Right atrium auricular region (tissue), 2 donors: ENCODE measurements around the gene PACS1. TPM values are rescaled to one million over a fixed set of nuclear protein-coding genes. Genes with fewer than 3 reads are reported as not detected.

Experiments used
- DNase-seq: peaks from one replicate; pipeline ENCODE4 v3.0.0-alpha.2; 2019; ENCODE audit warnings: low spot score
- H3K27ac ChIP-seq, 2 donors: fragments of 200-600 bp; sonication (generic); 1 replicate in 1 of 2; 2 replicates in 1 of 2; pipeline ENCODE4 v1.5.1; 2016 to 2019
- H3K27me3 ChIP-seq, 2 donors: fragments of 200-600 bp; sonication (generic); one replicate each; pipeline versions ENCODE4 v1.5.1 to v1.6.0; 2017 to 2019
- H3K36me3 ChIP-seq: fragments of 200-600 bp; sonication (generic); one replicate; pipeline ENCODE4 v1.5.1; 2016
- H3K4me1 ChIP-seq, 2 donors: fragments of 200-600 bp; sonication (generic); one replicate each; pipeline versions ENCODE4 v1.5.1 to v1.6.0; 2017 to 2019
- H3K4me3 ChIP-seq, 2 donors: fragments of 200-600 bp; sonication (generic); 1 replicate in 1 of 2; 2 replicates in 1 of 2; pipeline ENCODE4 v1.5.1; 2017 to 2019; ENCODE audit warnings: mild to moderate bottlenecking in 1 of 2, moderate library complexity in 1 of 2
- H3K9me3 ChIP-seq, 2 donors: fragments of 200-600 bp; sonication (generic); one replicate each; pipeline ENCODE4 v1.5.1; 2019
- total RNA-seq, 2 donors: library from RNA; depleted of rRNA; stranded (reverse); fragments of >200 nt; gene quantifications; one replicate each; pipeline ENCODE4 v1.1.0, GENCODE V29; 2016
- TF ChIP-seq, protein P1 (sequence below), 2 donors: fragments of 200-600 bp; sonication (generic); IDR thresholded peaks; one replicate each; pipeline ENCODE4 v1.5.1; 2019; ENCODE audit warnings: antibody characterized with exemption in 2 of 2

PACS1 gene
- total RNA-seq, 2 donors from 2014 or later: 47.7 to 88.9 TPM

DNA sequence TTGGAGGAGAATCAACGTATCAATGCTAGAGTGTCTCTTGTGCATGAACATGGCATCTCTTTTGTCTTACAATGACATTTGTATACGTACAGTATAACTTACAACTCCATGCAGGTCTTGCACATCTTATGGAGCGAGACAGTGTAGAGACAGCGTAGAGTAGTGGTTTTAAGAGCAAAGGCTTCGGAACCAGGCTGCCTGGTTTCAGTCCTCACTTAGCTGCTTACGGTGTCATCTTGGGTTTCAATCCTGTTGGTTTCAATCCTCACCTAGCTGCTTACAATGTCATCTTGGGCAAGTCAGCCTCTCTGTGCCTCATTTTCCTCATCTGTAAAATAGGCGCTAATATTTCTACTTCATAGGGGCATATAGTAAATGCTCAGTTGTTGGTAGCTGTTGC is 98.2 kb downstream of the PACS1 start:
- DNase-seq: no peak
- Histone ChIP-seq H3K9me3 (no peaks in the 10 kb centered on the region), H3K4me1 (no peaks in the 10 kb centered on the region), H3K4me3 (no peak overlapping the region), H3K36me3 (peaks cover 4% of the 10 kb centered on the region), H3K27me3 (no peaks in the 10 kb centered on the region), H3K27ac (no peak overlapping the region)
- TF ChIP-seq, protein P1, sequence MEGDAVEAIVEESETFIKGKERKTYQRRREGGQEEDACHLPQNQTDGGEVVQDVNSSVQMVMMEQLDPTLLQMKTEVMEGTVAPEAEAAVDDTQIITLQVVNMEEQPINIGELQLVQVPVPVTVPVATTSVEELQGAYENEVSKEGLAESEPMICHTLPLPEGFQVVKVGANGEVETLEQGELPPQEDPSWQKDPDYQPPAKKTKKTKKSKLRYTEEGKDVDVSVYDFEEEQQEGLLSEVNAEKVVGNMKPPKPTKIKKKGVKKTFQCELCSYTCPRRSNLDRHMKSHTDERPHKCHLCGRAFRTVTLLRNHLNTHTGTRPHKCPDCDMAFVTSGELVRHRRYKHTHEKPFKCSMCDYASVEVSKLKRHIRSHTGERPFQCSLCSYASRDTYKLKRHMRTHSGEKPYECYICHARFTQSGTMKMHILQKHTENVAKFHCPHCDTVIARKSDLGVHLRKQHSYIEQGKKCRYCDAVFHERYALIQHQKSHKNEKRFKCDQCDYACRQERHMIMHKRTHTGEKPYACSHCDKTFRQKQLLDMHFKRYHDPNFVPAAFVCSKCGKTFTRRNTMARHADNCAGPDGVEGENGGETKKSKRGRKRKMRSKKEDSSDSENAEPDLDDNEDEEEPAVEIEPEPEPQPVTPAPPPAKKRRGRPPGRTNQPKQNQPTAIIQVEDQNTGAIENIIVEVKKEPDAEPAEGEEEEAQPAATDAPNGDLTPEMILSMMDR (IDR thresholded peaks at IDR 0.05): no peak

DNA sequence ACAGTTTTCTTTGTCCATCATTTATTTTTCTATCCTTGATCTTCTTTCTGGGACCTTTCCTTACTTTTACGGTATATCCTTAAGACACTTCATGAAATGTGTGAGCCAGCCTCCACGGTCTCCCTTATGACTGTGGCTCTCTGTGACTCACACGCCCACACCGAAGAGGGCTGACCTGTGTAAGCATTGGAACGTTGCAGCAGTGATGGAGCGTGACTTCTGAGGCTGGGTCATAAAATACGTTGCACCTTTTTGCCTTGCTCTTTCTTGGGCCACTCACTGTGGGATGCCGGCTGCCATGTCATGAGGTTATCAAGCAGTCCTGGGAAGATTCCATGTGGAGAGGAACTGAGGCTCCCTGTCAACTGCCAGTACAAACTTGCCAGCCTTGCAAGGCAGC is 102.1 kb downstream of the PACS1 start:
- Histone ChIP-seq H3K4me1 (no peaks in the 10 kb centered on the region), H3K27ac (no peak overlapping the region), H3K4me3 (no peak overlapping the region), H3K27me3 (no peaks in the 10 kb centered on the region), H3K36me3 (peaks cover 4% of the 10 kb centered on the region), H3K9me3 (no peaks in the 10 kb centered on the region)
- DNase-seq: no peak
- TF ChIP-seq, protein P1 (IDR thresholded peaks at IDR 0.05): no peak

DNA sequence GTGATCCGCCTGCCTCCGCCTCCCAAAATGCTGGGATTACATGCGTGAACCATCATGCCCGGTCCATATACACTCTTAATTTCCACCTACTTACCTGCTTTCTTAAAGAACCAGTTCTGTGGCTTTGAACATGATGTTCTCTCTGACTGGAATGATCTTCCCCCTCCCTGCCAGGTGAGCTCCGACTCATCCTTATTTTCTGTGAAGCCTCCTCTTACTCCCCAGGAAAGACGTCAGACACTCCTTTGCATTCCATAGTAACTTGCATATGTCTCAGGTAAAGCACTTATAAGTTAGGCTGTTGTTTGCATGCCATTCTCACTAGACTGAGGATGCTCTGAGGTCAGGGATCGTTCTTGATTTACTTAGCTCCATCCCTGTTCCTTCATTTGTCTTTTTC is 106.6 kb downstream of the PACS1 start:
- Histone ChIP-seq H3K27me3 (no peaks in the 10 kb centered on the region), H3K27ac (no peak overlapping the region), H3K4me3 (no peak overlapping the region), H3K4me1 (no peaks in the 10 kb centered on the region), H3K9me3 (no peaks in the 10 kb centered on the region), H3K36me3 (peaks cover 4% of the 10 kb centered on the region)
- TF ChIP-seq, protein P1 (IDR thresholded peaks at IDR 0.05): no peak
- no peak for DNase-seq

DNA sequence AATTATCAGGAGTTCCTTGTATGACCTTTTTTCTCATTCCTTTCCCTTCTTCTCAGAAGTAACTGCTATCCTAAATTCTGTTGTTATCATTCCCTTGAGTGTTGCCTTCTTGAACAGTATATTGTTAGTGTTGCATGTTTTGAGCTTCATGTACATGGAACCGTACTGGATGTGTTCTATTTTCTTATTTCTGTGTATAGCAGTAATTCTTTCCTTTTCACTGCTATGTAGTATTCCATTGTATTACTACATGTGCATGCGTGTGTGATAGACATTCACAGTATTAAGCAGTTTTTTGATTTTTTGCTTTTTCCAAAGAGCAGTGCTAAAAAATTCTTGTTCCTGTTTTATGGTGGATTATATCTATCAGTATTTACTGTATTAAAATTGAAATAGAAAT is 108.1 kb downstream of the PACS1 start:
- TF ChIP-seq, protein P1 (IDR thresholded peaks at IDR 0.05): no peak

DNA sequence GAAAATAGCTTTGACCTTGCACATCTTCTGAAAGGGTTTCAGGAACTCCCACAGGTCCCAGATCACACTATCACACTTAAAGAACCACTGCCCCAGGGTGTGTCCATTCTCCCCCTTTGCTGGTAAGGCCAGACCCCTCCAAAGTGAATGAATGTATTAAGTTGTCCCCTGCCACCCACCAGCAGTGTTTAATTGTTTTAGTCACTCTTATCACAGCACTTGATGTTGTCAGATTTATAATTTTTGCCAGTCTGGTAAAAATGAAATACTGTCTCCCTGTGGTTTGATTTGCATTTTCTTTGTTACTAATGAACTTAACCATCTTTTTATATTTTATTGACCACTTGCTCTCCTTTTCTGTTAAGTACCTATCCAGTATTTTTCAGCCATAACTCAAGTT is 108.8 kb downstream of the PACS1 start:
- DNase-seq: no peak
- no peaks in the 10 kb centered on the region for H3K9me3 ChIP-seq
- H3K4me1 ChIP-seq: no peaks in the 10 kb centered on the region
- H3K36me3 ChIP-seq: no peaks in the 10 kb centered on the region
- H3K27me3 ChIP-seq: no peaks in the 10 kb centered on the region
- H3K4me3 ChIP-seq: no peak overlapping the region
- TF ChIP-seq, protein P1 (IDR thresholded peaks at IDR 0.05): no peak
- H3K27ac ChIP-seq: no peak overlapping the region

More for the DNA sequence above, 108.1 kb downstream of the PACS1 start:
- Histone ChIP-seq H3K36me3 (no peaks in the 10 kb centered on the region), H3K27ac (no peak overlapping the region), H3K9me3 (no peaks in the 10 kb centered on the region), H3K4me3 (no peak overlapping the region), H3K27me3 (no peaks in the 10 kb centered on the region), H3K4me1 (no peaks in the 10 kb centered on the region)
- DNase-seq: no peak

DNA sequence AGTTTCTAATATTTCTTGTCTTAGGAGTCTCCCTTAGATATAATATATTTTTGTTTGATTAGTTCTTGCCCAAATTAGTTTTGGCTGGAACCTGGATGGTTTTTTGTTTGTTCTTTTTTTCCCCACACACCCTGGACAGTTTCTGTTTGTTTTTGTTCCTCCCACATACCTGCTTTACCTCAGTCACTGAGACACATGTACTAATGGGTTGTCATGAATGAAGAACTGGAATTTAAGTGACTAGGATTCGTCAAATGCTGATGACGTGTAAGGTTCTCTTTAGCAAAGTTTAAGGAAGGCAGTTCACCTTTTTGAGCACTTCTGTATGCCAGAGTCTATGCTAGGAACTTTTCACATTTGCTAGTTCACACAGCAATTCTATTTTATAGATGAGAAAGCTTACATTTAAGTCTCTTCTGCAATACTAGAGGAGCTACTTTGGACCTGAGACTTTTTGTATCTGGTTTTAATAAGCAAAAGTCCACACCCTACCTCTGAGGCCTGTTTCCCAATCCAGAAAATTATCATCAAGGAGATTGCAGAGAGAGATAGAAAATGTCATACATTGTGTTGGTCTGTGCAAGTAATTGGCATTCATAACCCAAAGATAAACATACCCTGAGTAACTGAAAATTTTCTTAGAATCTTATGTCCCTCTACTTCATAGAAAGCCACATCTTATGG is 111.7 kb downstream of the PACS1 start:
- H3K27me3 ChIP-seq: no peaks in the 10 kb centered on the region
- DNase-seq: no peak
- H3K4me3 ChIP-seq: no peak overlapping the region
- no peaks in the 10 kb centered on the region for H3K4me1 ChIP-seq
- TF ChIP-seq, protein P1 (IDR thresholded peaks at IDR 0.05): no peak
- no peak overlapping the region for H3K27ac ChIP-seq
- H3K9me3 ChIP-seq: no peaks in the 10 kb centered on the region
- no peaks in the 10 kb centered on the region for H3K36me3 ChIP-seq
